ENCODE measurements around the gene GATB. TPM values are rescaled to one million over a fixed set of nuclear protein-coding genes. Genes with fewer than 3 reads are reported as not detected.

Gene GATB
- total and polyA plus RNA-seq, 10 of the 15 experiments (the other 5 are each of a cell fraction or from before 2014, with no cell fraction given): 20.5 to 37.3 (median 30.5) TPM

DNA sequence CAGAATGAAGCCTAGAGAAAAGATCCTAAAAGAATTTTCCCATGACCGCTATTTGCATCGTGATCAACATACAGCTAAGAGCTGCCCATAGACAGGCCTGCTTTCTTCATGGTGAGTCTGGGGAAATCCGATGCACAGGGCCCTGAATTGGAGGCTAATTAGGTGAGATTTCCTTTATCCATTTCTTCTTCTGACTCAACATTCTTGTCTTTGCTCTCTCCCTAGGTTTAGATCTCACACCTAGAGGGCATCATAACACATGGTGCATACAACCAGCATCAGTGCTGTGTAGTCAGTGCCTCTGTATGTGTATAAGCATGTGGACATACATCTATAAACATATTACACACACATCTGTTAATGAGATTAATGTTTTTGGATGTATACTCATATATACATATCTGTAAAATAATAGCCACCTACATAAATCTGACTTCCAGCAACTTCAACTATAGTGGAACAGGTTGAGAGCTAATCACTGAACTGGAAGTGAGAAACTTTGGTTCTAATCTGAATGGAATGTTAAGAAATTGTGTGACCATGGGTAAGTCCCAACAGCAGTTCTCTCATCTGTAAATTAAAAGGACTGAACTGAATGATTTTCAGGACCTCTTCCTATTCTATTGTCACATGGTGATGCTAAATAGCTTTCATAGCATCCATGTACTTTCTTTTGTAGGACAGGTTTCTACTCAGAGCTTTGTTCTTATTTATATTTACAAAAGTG is 17.5 kb downstream of the GATB start (continued):
- TF ChIP-seq BHLHE40 (IDR thresholded peaks at IDR 0.05; ENCODE audit: borderline replicate concordance in 1 of 2, low read depth in 2 of 2, low read length in 1 of 2) (peak in 1 of 2 experiments; percentile 39; a peak in 1 of 4 replicates), CBX3 (IDR thresholded peaks at IDR 0.05; ENCODE audit: borderline replicate concordance, low read depth) (no peak), RUNX3 (IDR thresholded peaks at IDR 0.05; ENCODE audit: low read length) (peak; percentile 28; the same call in 1 of the 2 replicates), FOXK2 (IDR thresholded peaks at IDR 0.05) (no peak), NFXL1 (IDR thresholded peaks at IDR 0.05; ENCODE audit: borderline replicate concordance) (no peak), NFIC (IDR thresholded peaks at IDR 0.05; ENCODE audit: low read depth, low read length) (peak; percentile 59), MEF2B (IDR thresholded peaks at IDR 0.05; ENCODE audit: partially characterized antibody, poor library complexity, severe bottlenecking) (peak; percentile 54), MTA3 (IDR thresholded peaks at IDR 0.05; ENCODE audit: borderline replicate concordance, low read length) (no peak), CBFB (IDR thresholded peaks at IDR 0.05; ENCODE audit: low read depth) (no peak), IRF5 (IDR thresholded peaks at IDR 0.05; ENCODE audit: borderline replicate concordance) (no peak), TARDBP (IDR thresholded peaks at IDR 0.05; ENCODE audit: borderline replicate concordance) (no peak), REST (IDR thresholded peaks at IDR 0.05; ENCODE audit: low read depth, low read length) (no peak), ELK1 (IDR thresholded peaks at IDR 0.05; ENCODE audit: low read depth, low read length) (no peak), PBX3 (IDR thresholded peaks at IDR 0.05; ENCODE audit: insufficient replicate concordance, low read depth, low read length) (no peak), ZNF384 (IDR thresholded peaks at IDR 0.05; ENCODE audit: borderline replicate concordance, low read depth, low read length) (no peak), MTA2 (IDR thresholded peaks at IDR 0.05; ENCODE audit: low read depth) (peak; percentile 83), RAD21 (IDR thresholded peaks at IDR 0.05; ENCODE audit: insufficient read depth, low read depth, low read length) (0 out of 2 replicates have a peak, but pooled peaks have one; percentile 11)
- TF ChIP-seq, protein P1, sequence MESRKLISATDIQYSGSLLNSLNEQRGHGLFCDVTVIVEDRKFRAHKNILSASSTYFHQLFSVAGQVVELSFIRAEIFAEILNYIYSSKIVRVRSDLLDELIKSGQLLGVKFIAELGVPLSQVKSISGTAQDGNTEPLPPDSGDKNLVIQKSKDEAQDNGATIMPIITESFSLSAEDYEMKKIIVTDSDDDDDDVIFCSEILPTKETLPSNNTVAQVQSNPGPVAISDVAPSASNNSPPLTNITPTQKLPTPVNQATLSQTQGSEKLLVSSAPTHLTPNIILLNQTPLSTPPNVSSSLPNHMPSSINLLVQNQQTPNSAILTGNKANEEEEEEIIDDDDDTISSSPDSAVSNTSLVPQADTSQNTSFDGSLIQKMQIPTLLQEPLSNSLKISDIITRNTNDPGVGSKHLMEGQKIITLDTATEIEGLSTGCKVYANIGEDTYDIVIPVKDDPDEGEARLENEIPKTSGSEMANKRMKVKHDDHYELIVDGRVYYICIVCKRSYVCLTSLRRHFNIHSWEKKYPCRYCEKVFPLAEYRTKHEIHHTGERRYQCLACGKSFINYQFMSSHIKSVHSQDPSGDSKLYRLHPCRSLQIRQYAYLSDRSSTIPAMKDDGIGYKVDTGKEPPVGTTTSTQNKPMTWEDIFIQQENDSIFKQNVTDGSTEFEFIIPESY (IDR thresholded peaks at IDR 0.05): no peak
- TF ChIP-seq, protein P2, sequence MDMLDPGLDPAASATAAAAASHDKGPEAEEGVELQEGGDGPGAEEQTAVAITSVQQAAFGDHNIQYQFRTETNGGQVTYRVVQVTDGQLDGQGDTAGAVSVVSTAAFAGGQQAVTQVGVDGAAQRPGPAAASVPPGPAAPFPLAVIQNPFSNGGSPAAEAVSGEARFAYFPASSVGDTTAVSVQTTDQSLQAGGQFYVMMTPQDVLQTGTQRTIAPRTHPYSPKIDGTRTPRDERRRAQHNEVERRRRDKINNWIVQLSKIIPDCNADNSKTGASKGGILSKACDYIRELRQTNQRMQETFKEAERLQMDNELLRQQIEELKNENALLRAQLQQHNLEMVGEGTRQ (IDR thresholded peaks at IDR 0.05; ENCODE audit: borderline replicate concordance, low read depth, low read length): no peak

Data from GM12878 (cell line).